ENCODE data around the gene LBP.
"Not testable (repeated sequence)": the region's sequence is repeated elsewhere in the genome, so short reads cannot be mapped to it uniquely, and the experiment has no call there.

LBP gene

GRCh38 chr20:38369389-38369788 lies 23.1 kb downstream of the LBP start:
- no peak for DNase-seq (ENCODE audit: low read depth)
- no peak for TF ChIP-seq CTCF (IDR thresholded peaks at IDR 0.05; ENCODE audit: control insufficient read depth, insufficient read depth, low read depth, low read length, missing control alignments)
- no peak overlapping the region for H3K4me3 ChIP-seq (ENCODE audit: control insufficient read depth, low read depth, low read length)

- H3K4me3 ChIP-seq (ENCODE audit: control insufficient read depth, low read depth, low read length), result no peak overlapping the region
- no peak for TF ChIP-seq CTCF (IDR thresholded peaks at IDR 0.05; ENCODE audit: control insufficient read depth, insufficient read depth, low read depth, low read length, missing control alignments)
- DNase-seq (ENCODE audit: low read depth), result no peak
Observed at GRCh38 chr20:38372806-38373205, 26.5 kb downstream of the LBP start.

GRCh38 chr20:38373231-38373867 lies 27.1 kb downstream of the LBP start:
- no peak overlapping the region for H3K4me3 ChIP-seq (ENCODE audit: control insufficient read depth, low read depth, low read length)
- TF ChIP-seq CTCF (IDR thresholded peaks at IDR 0.05; ENCODE audit: control insufficient read depth, insufficient read depth, low read depth, low read length, missing control alignments), result no peak
- DNase-seq (ENCODE audit: low read depth), result no peak

GRCh38 chr20:38373898-38374297 lies 27.6 kb downstream of the LBP start:
- no peak for TF ChIP-seq CTCF (IDR thresholded peaks at IDR 0.05; ENCODE audit: control insufficient read depth, insufficient read depth, low read depth, low read length, missing control alignments)

GRCh38 chr20:38377039-38377685 lies 30.9 kb downstream of the LBP start:
- DNase-seq (ENCODE audit: low read depth), result no peak
- H3K4me3 ChIP-seq (ENCODE audit: control insufficient read depth, low read depth, low read length), result no peak overlapping the region
- no peak for TF ChIP-seq CTCF (IDR thresholded peaks at IDR 0.05; ENCODE audit: control insufficient read depth, insufficient read depth, low read depth, low read length, missing control alignments)

More at GRCh38 chr20:38373898-38374297, 27.6 kb downstream of the LBP start:
- no peak for DNase-seq (ENCODE audit: low read depth)
- no peak overlapping the region for H3K4me3 ChIP-seq (ENCODE audit: control insufficient read depth, low read depth, low read length)

GRCh38 chr20:38377838-38378237 lies 31.6 kb downstream of the LBP start:
- not testable (repeated sequence) for DNase-seq (ENCODE audit: low read depth); H3K4me3 ChIP-seq (ENCODE audit: control insufficient read depth, low read depth, low read length)

- no peak for DNase-seq (ENCODE audit: low read depth)
- no peak overlapping the region for H3K4me3 ChIP-seq (ENCODE audit: control insufficient read depth, low read depth, low read length)
- TF ChIP-seq CTCF (IDR thresholded peaks at IDR 0.05; ENCODE audit: control insufficient read depth, insufficient read depth, low read depth, low read length, missing control alignments), result no peak
Observed at GRCh38 chr20:38383147-38383546, 36.9 kb downstream of the LBP start.
